Chondrocyte (in vitro differentiated cells): Measurements from ENCODE around the gene HOXC11. TPM values are rescaled to one million over a fixed set of nuclear protein-coding genes. Genes with fewer than 3 reads are reported as not detected.

Experiments
- DNase-seq: peaks from one replicate; pipeline ENCODE4 v3.0.0; 2021; ENCODE audit warnings: mixed read lengths, low spot score
- H3K27ac Mint-ChIP-seq: one replicate; pipeline ENCODE4 v1.8.0; 2021; ENCODE audit warnings: mild to moderate bottlenecking, moderate library complexity, mixed read lengths; ENCODE audit not compliant: unreplicated experiment
- H3K27me3 Mint-ChIP-seq: 2 replicates; pipeline ENCODE4 v1.8.0; 2021; ENCODE audit warnings: low read depth, mixed read lengths
- H3K36me3 Mint-ChIP-seq: 2 replicates; pipeline ENCODE4 v1.8.0; 2021; ENCODE audit warnings: low read depth, mixed read lengths
- H3K4me1 Mint-ChIP-seq: 2 replicates; pipeline ENCODE4 v1.8.0; 2021; ENCODE audit warnings: low read depth, mild to moderate bottlenecking, mixed read lengths
- H3K4me3 Mint-ChIP-seq: one replicate; pipeline ENCODE4 v1.8.0; 2021; ENCODE audit warnings: mild to moderate bottlenecking, moderate library complexity, mixed read lengths; ENCODE audit not compliant: unreplicated experiment
- H3K9me3 Mint-ChIP-seq: 2 replicates; pipeline ENCODE4 v1.8.0; 2021; ENCODE audit warnings: low read depth, mixed read lengths
- total RNA-seq: library from RNA; stranded (reverse); gene quantifications from 3 replicates; pipeline ENCODE4 v1.2.1, GENCODE V29; 2021
- TF ChIP-seq, protein P1 (sequence below): fragments of 200-600 bp; sonication (generic); IDR thresholded peaks from 2 replicates; pipeline ENCODE4 v1.5.0; 2021; ENCODE audit warnings: antibody characterized with exemption, mild to moderate bottlenecking, moderate library complexity

Gene HOXC11
- total RNA-seq, 1 donor from 2014 or later = not detected

DNA sequence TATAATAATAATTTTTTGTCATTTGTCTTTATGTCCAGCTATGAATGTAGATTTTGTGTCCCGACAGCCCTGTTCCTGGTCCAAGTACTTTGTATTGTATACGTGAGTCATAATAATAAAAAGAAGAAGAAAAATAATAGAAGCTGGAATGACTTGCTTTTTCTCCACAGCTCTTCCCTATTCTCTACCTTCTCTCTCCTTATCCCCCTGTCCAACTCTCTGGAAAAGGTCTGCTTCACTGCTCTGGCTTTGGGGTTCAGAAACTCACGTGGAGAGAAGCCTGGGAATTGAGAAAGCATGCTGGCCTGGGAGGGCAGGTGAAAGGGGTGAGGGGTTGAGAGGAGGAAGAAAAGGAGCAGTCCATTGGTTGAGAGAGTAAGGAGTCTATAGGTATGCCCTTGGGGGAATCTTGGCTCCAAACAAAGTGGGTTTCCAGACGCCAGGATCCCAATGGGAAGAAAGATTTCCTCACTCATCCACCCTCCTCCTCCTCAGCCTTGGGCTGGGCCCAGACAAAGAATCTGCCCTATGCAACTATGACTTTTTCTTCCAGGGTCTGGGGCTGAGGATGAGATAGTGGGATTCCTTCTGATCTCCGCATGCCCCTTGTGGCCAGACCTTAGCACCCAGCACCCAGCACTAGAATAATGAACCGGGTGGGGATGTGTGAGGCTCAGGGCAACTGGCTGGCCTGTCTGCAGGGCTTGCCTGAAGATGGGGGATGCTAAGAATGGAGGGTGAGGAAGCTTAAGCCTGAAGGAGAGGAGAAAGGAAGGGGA is 39.9 kb downstream of the HOXC11 start:
- H3K36me3 Mint-ChIP-seq = no peaks in the 10 kb centered on the region
- TF ChIP-seq, protein P1, sequence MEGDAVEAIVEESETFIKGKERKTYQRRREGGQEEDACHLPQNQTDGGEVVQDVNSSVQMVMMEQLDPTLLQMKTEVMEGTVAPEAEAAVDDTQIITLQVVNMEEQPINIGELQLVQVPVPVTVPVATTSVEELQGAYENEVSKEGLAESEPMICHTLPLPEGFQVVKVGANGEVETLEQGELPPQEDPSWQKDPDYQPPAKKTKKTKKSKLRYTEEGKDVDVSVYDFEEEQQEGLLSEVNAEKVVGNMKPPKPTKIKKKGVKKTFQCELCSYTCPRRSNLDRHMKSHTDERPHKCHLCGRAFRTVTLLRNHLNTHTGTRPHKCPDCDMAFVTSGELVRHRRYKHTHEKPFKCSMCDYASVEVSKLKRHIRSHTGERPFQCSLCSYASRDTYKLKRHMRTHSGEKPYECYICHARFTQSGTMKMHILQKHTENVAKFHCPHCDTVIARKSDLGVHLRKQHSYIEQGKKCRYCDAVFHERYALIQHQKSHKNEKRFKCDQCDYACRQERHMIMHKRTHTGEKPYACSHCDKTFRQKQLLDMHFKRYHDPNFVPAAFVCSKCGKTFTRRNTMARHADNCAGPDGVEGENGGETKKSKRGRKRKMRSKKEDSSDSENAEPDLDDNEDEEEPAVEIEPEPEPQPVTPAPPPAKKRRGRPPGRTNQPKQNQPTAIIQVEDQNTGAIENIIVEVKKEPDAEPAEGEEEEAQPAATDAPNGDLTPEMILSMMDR = no peak
- no peak overlapping the region for H3K4me3 Mint-ChIP-seq
- DNase-seq = no peak
- H3K27me3 Mint-ChIP-seq = peaks cover 77% of the 10 kb centered on the region
- no peak overlapping the region for H3K27ac Mint-ChIP-seq
- no peaks in the 10 kb centered on the region for H3K9me3 Mint-ChIP-seq
- peaks cover 15% of the 10 kb centered on the region for H3K4me1 Mint-ChIP-seq

DNA sequence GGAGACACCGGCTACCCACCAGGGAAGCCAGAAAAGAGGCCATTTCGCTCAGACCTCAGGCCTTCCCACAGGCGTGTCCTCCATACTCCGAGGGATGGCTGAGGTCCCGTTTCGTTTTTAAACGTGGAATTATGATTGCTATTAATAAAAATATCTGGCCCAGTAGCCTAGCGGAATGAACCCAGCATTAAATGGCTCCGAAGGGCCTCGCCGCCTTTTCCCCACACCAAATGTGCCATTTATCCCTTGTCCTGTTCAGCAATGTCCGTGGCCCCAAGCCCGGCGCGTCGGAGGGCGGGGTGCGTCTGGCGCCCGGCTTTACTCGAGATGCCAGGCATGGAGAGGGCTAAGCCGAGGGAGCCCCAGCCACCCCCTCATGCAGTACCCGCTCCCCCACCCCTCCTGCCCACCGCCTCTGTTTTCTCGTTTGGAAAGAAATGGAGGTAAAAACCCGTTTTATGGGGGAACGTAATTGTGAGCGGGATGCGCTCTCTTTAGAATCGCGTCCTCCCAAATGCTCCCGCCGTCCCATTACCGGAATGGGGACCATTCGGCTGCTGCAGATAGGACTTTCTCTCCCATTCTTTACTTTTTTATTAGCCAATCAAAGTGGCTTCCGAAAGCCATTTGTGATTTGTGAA is 41.6 kb downstream of the HOXC11 start:
- no peaks in the 10 kb centered on the region for H3K9me3 Mint-ChIP-seq
- no peaks in the 10 kb centered on the region for H3K36me3 Mint-ChIP-seq
- H3K4me1 Mint-ChIP-seq = peaks cover 17% of the 10 kb centered on the region
- H3K27ac Mint-ChIP-seq = no peak overlapping the region
- peaks cover 72% of the 10 kb centered on the region for H3K27me3 Mint-ChIP-seq
- no peak overlapping the region for H3K4me3 Mint-ChIP-seq
- TF ChIP-seq, protein P1 = no peak
- no peak for DNase-seq

DNA sequence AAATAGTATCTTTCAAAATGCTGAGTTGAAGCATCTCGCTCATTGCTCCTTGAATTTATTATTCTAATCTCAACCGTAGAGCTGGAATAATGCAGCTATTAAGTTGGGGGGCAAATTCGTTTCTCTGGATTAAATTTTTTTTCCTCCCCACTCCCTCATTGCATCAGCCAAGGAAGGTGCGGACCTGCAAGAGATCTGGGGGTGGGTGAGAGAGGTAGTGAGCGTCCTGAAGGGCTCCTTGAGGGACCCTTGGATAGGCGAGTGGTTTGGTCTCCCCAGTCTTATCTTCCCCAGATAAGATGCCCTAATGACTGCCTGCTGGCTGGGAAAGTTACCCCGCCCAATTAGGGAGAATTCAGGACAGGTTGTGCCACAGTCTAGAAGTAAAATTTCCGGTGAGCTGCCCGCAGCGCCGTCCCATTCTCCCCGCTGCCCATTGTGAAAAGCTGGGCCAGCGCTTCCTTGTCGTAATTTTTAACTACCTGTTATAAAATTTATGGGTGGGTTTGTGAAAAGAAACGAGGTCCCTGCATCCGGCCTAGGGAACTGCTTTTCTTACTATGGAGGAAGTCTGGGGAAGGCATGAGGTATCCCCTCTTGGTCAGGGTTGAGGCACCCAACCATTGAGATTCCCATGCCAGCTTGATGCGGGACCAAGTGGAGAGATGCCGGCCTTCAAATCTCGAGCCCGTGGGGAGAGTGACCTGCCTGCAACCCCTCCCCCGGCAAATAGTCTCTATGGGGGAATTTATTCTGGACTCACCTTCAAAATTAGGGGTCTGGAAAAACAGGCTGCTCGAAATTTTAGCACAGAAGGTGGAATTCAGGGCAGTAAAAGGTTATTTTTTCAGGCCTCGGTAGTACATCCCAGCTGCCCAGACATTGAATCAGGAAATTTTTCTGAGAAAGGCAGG is 42.3 kb downstream of the HOXC11 start:
- no peaks in the 10 kb centered on the region for H3K9me3 Mint-ChIP-seq
- DNase-seq = no peak
- no peak overlapping the region for H3K27ac Mint-ChIP-seq
- H3K4me3 Mint-ChIP-seq = no peak overlapping the region
- TF ChIP-seq, protein P1 = no peak
- H3K4me1 Mint-ChIP-seq = peaks cover 17% of the 10 kb centered on the region
- no peaks in the 10 kb centered on the region for H3K36me3 Mint-ChIP-seq
- peaks cover 73% of the 10 kb centered on the region for H3K27me3 Mint-ChIP-seq

DNA sequence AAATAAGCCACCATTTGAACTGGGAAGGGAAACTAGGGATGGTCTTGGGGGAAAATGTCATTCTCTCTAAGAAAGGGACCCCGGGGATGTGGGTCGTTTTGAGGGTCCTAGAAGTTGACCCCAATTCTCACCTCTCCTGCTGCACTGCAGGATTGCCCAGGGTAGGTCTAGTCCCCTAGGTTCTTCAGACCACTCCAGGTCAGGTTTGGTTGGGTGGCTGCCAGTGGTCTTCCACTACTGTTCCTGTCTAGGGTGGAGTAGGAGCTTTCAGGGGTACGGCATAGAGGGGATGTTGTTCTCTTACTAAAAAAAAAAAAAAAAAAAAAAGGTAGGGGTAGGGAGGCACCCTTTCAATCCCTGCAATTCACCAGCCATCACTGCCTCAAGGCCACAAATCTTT is 43.1 kb downstream of the HOXC11 start:
- Mint-ChIP-seq H3K27ac (no peak overlapping the region), H3K4me1 (peaks cover 17% of the 10 kb centered on the region), H3K9me3 (no peaks in the 10 kb centered on the region), H3K27me3 (peaks cover 75% of the 10 kb centered on the region), H3K4me3 (no peak overlapping the region), H3K36me3 (no peaks in the 10 kb centered on the region)
- TF ChIP-seq, protein P1 = no peak
- DNase-seq = no peak

DNA sequence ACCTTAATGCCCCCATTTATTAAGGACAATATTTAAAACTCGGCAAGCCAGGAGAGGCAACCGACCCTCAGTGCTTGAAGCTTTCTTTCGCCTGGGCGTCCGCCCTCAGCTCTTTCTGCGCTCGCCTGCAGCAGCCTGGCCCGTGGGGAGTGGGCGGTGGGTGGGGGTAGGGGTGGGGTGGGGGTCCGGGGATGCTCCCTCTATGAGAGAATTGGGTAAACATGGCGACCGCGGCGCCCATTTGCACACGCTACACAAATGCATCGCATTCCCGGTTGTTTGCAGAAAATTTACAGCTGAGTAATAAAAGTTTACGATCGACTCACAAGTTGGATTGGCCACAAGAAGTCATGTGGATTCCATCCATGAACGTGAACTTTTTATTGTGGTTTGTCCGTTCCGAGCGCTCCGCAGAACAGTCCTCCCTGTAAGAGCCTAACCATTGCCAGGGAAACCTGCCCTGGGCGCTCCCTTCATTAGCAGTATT is 43.6 kb downstream of the HOXC11 start:
- Mint-ChIP-seq H3K27ac (no peak overlapping the region), H3K4me3 (no peak overlapping the region), H3K4me1 (peaks cover 17% of the 10 kb centered on the region), H3K36me3 (no peaks in the 10 kb centered on the region), H3K27me3 (peaks cover 75% of the 10 kb centered on the region), H3K9me3 (no peaks in the 10 kb centered on the region)
- no peak for DNase-seq
- TF ChIP-seq, protein P1 = no peak
